H9 (cell line): ENCODE results near the gene RSF1. TPM values are rescaled to one million over a fixed set of nuclear protein-coding genes. Genes with fewer than 3 reads are reported as not detected.

ENCODE experiments used
- DNase-seq: peaks from one replicate; pipeline ENCODE4 v3.0.0-alpha.2; 2017
- H2AFZ ChIP-seq: one replicate; pipeline ENCODE4 v1.6.1; 2013; ENCODE audit warnings: mild to moderate bottlenecking, low read length, control low read depth, moderate library complexity
- H2AK5ac ChIP-seq: 2 replicates; pipeline ENCODE4 v1.6.1; 2013; ENCODE audit warnings: low read length, control low read depth, mixed read lengths; ENCODE audit not compliant: insufficient read length
- H2BK120ac ChIP-seq: one replicate; pipeline ENCODE4 v1.6.1; 2013; ENCODE audit warnings: low read depth, mild to moderate bottlenecking, low read length, control low read depth, inconsistent platforms; ENCODE audit not compliant: poor library complexity, severe bottlenecking
- H2BK12ac ChIP-seq: 2 replicates; pipeline ENCODE4 v1.6.1; 2013; ENCODE audit warnings: low read length, control low read depth, mixed read lengths, low read depth; ENCODE audit not compliant: insufficient read length
- H2BK15ac ChIP-seq: 2 replicates; pipeline ENCODE4 v1.6.1; 2013; ENCODE audit warnings: low read depth, low read length, control low read depth
- H2BK20ac ChIP-seq: one replicate; pipeline ENCODE4 v1.6.1; 2013; ENCODE audit warnings: low read depth, mild to moderate bottlenecking, low read length, control low read depth, inconsistent platforms; ENCODE audit not compliant: poor library complexity, severe bottlenecking
- H2BK5ac ChIP-seq: 2 replicates; pipeline ENCODE4 v1.6.1; 2013; ENCODE audit warnings: low read length, control low read depth, mixed read lengths; ENCODE audit not compliant: insufficient read length
- H3K14ac ChIP-seq: 2 replicates; pipeline ENCODE4 v1.6.1; 2013; ENCODE audit warnings: low read length, control low read depth; ENCODE audit not compliant: insufficient read depth
- H3K18ac ChIP-seq: 2 replicates; pipeline ENCODE4 v1.6.1; 2013; ENCODE audit warnings: low read depth, mild to moderate bottlenecking, mixed read lengths, low read length, control low read depth; ENCODE audit not compliant: insufficient read length
- H3K23ac ChIP-seq: 2 replicates; pipeline ENCODE4 v1.6.1; 2013; ENCODE audit warnings: low read length, control low read depth, mixed read lengths, low read depth; ENCODE audit not compliant: insufficient read length
- H3K23me2 ChIP-seq: 2 replicates; pipeline ENCODE4 v1.6.1; 2013; ENCODE audit warnings: low read depth, mild to moderate bottlenecking, mixed read lengths, low read length, control low read depth; ENCODE audit not compliant: insufficient read length, poor library complexity, severe bottlenecking
- H3K27ac ChIP-seq: 2 replicates; pipeline ENCODE4 v1.5.1; 2013; ENCODE audit warnings: low read length, control low read depth, mixed read lengths, low read depth; ENCODE audit not compliant: insufficient read length
- H3K27me3 ChIP-seq: 2 replicates; pipeline ENCODE4 v1.6.1; 2013; ENCODE audit warnings: low read length, control low read depth, inconsistent platforms; ENCODE audit not compliant: insufficient read depth
- H3K4ac ChIP-seq: 2 replicates; pipeline ENCODE4 v1.6.1; 2013; ENCODE audit warnings: low read depth, mild to moderate bottlenecking, control low read depth, inconsistent platforms, low read length, moderate library complexity
- H3K4me1 ChIP-seq: 2 replicates; pipeline ENCODE4 v1.6.1; 2013; ENCODE audit warnings: low read length, control low read depth, inconsistent platforms; ENCODE audit not compliant: insufficient read depth
- H3K4me2 ChIP-seq: 2 replicates; pipeline ENCODE4 v1.6.1; 2013; ENCODE audit warnings: low read length, control low read depth, mixed read lengths; ENCODE audit not compliant: insufficient read length, insufficient read depth
- H3K56ac ChIP-seq: 2 replicates; pipeline ENCODE4 v1.6.1; 2013; ENCODE audit warnings: low read depth, mild to moderate bottlenecking, mixed read lengths, low read length, control low read depth; ENCODE audit not compliant: insufficient read length
- H3K79me1 ChIP-seq: 2 replicates; pipeline ENCODE4 v1.6.1; 2013; ENCODE audit warnings: low read depth, mild to moderate bottlenecking, moderate library complexity, low read length, control low read depth, inconsistent platforms; ENCODE audit not compliant: insufficient read depth, poor library complexity, severe bottlenecking
- H3K79me2 ChIP-seq: 2 replicates; pipeline ENCODE4 v1.6.1; 2013; ENCODE audit warnings: low read length, control low read depth, inconsistent platforms; ENCODE audit not compliant: insufficient read depth
- H3K9ac ChIP-seq: 2 replicates; pipeline ENCODE4 v1.6.1; 2013; ENCODE audit warnings: low read length, control low read depth, mixed read lengths; ENCODE audit not compliant: insufficient read length; ENCODE audit errors: extremely low read depth
- H3K9me3 ChIP-seq: one replicate; pipeline ENCODE4 v1.6.1; 2013; ENCODE audit warnings: low read depth, low read length, inconsistent platforms; ENCODE audit not compliant: control insufficient read depth
- H3T11ph ChIP-seq: one replicate; pipeline ENCODE4 v1.6.1; 2013; ENCODE audit warnings: mild to moderate bottlenecking, low read length, control low read depth, inconsistent platforms
- H4K20me1 ChIP-seq: one replicate; pipeline ENCODE4 v1.6.1; 2013; ENCODE audit not compliant: control insufficient read depth, insufficient read length, insufficient read depth
- H4K5ac ChIP-seq: 2 replicates; pipeline ENCODE4 v1.6.1; 2013; ENCODE audit warnings: low read depth, mild to moderate bottlenecking, mixed read lengths, low read length, control low read depth; ENCODE audit not compliant: insufficient read length
- H4K8ac ChIP-seq: replicated peaks from 2 replicates; pipeline ENCODE4 v1.6.1; 2013; ENCODE audit warnings: low read length, control low read depth, mixed read lengths, low read depth; ENCODE audit not compliant: insufficient read length
- H4K91ac ChIP-seq: 2 replicates; pipeline ENCODE4 v1.6.1; 2013; ENCODE audit warnings: low read depth, mild to moderate bottlenecking, moderate library complexity, mixed read lengths, low read length, control low read depth; ENCODE audit not compliant: insufficient read length
- H3K27ac Mint-ChIP-seq, 3 experiments: 2 replicates in 2 of 3; 3 replicates in 1 of 3; pipeline ENCODE4 v1.8.0; 2020 to 2021; ENCODE audit warnings: mixed read lengths in 3 of 3, mild to moderate bottlenecking in 1 of 3, moderate library complexity in 1 of 3
- H3K27me3 Mint-ChIP-seq: 2 replicates; pipeline ENCODE4 v1.8.0; 2021; ENCODE audit warnings: low read depth, mild to moderate bottlenecking, moderate library complexity, mixed read lengths
- H3K36me3 Mint-ChIP-seq, 3 experiments: 2 replicates in 2 of 3; 3 replicates in 1 of 3; pipeline ENCODE4 v1.8.0; 2020 to 2021; ENCODE audit warnings: low read depth in 3 of 3, mixed read lengths in 3 of 3; ENCODE audit not compliant: insufficient read depth in 1 of 3
- H3K4me1 Mint-ChIP-seq, 2 experiments: 2 replicates each; pipeline ENCODE4 v1.8.0; 2020; ENCODE audit warnings: mixed read lengths in 2 of 2
- H3K4me3 Mint-ChIP-seq, 2 experiments: 2 replicates in 1 of 2; 3 replicates in 1 of 2; pipeline ENCODE4 v1.8.0; 2020 to 2021; ENCODE audit warnings: mild to moderate bottlenecking in 2 of 2, mixed read lengths in 2 of 2, moderate library complexity in 1 of 2
- H3K9me3 Mint-ChIP-seq, 2 experiments: 2 replicates in 1 of 2; 3 replicates in 1 of 2; pipeline ENCODE4 v1.8.0; 2020; ENCODE audit warnings: mild to moderate bottlenecking in 2 of 2, mixed read lengths in 2 of 2, moderate library complexity in 1 of 2
- CTCF ChIP-seq: fragments of 200-600 bp; sonication (generic); conservative IDR thresholded peaks from 3 replicates; pipeline ENCODE4 v1.8.0; 2021; ENCODE audit warnings: antibody characterized with exemption, mild to moderate bottlenecking
- WGBS: extraction: QIAGEN DNeasy Blood & Tissue Kit; methylation state at CpG from one replicate; pipeline ENCODE4 v1.1.7; 2013; ENCODE audit warnings: missing lambda C conversion rate, low lambda C conversion rate, mixed read lengths; ENCODE audit not compliant: insufficient read length; ENCODE audit errors: extremely low coverage; 5-methylcytosine and 5-hydroxymethylcytosine counted together
- total RNA-seq: library from RNA; stranded (reverse); gene quantifications from 2 replicates; pipeline ENCODE4 v1.2.1, GENCODE V29; 2021

The RSF1 gene
- total RNA-seq, 1 experiment from 2014 or later = 82.6 TPM

- peak overlapping the region; percentile 40 for H2BK120ac ChIP-seq
- H4K20me1 ChIP-seq = no peaks in the 10 kb centered on the region
- peak overlapping the region; percentile 55 for H3K27ac ChIP-seq
- H3K18ac ChIP-seq = peak overlapping the region; percentile 96
- Mint-ChIP-seq H3K4me1 (peaks cover 8 to 18% of the 10 kb centered on the region in 2 experiments), H3K27ac (peak overlapping the region; percentile 94 to 99 (median 99)), H3K4me3 (peak overlapping the region; percentile 93 to 99), H3K36me3 (peaks cover 4 to 14% (median 11%) of the 10 kb centered on the region in 3 experiments), H3K27me3 (no peaks in the 10 kb centered on the region; the same call in 1 of the 2 replicates), H3K9me3 (peaks cover 0 to 9% of the 10 kb centered on the region in 2 experiments; a peak in 3 of 5 replicates)
- H2AK5ac ChIP-seq = no peak overlapping the region
- no peaks in the 10 kb centered on the region for H3K79me1 ChIP-seq
- TF ChIP-seq CTCF = no peak
- peak overlapping the region; percentile 94 for H3K9ac ChIP-seq
- peaks cover 5% of the 10 kb centered on the region for H3K23me2 ChIP-seq
- peak overlapping the region; percentile 65; the same call in 1 of the 2 replicates for H3K4ac ChIP-seq
- no peak overlapping the region for H3T11ph ChIP-seq
- peaks cover 24% of the 10 kb centered on the region for H3K79me2 ChIP-seq
- H3K4me1 ChIP-seq = no peaks in the 10 kb centered on the region
- H2BK20ac ChIP-seq = no peak overlapping the region
- H3K14ac ChIP-seq = peak overlapping the region; percentile 98
- H2BK15ac ChIP-seq = no peak overlapping the region
- H4K5ac ChIP-seq = no peak overlapping the region
- no peaks in the 10 kb centered on the region for H3K9me3 ChIP-seq
- H2BK5ac ChIP-seq = peak overlapping the region; percentile 25
- H3K4me2 ChIP-seq = peak overlapping the region; percentile 80
- H4K8ac ChIP-seq = no peak overlapping the region
- peak overlapping the region; percentile 94 for H4K91ac ChIP-seq
- H3K27me3 ChIP-seq = no peaks in the 10 kb centered on the region
- no CpG with 5 or more reads among the region's 55 CpGs for WGBS
- H2BK12ac ChIP-seq = no peak overlapping the region
- no peak overlapping the region for H2AFZ ChIP-seq
- DNase-seq = peak; percentile 77
- no peak overlapping the region for H3K56ac ChIP-seq
- H3K23ac ChIP-seq = no peak overlapping the region
Observed at GRCh38 chr11:77819921-77820564, 479 bp downstream of the RSF1 start.
